NCI-H187 (cell line): ENCODE results near the gene PIP5K1B.

ENCODE experiments used
- DNase-seq, 2 experiments: peaks; one replicate each; lab custom pipeline; 2025; lab: John Stamatoyannopoulos, UW

The PIP5K1B gene

GRCh38 chr9:68740561-68740960 is 35.5 kb downstream of the PIP5K1B start:
- DNase-seq: no peak

- DNase-seq: no peak
These were observed 36.2 kb downstream of the PIP5K1B start for GRCh38 chr9:68741234-68741633.

GRCh38 chr9:68741704-68742332 is 36.8 kb downstream of the PIP5K1B start:
- no peak for DNase-seq

GRCh38 chr9:68742333-68742730 is 37.3 kb downstream of the PIP5K1B start:
- DNase-seq: no peak

GRCh38 chr9:68744426-68744825 is 39.4 kb downstream of the PIP5K1B start:
- DNase-seq: no peak

- no peak for DNase-seq
These were observed 41.5 kb downstream of the PIP5K1B start for GRCh38 chr9:68746525-68746924.

GRCh38 chr9:68747043-68747533 is 42.0 kb downstream of the PIP5K1B start:
- DNase-seq: no peak

- no peak for DNase-seq
These were observed 44.1 kb downstream of the PIP5K1B start for GRCh38 chr9:68749135-68749534.

- DNase-seq: no peak
These were observed 44.6 kb downstream of the PIP5K1B start for GRCh38 chr9:68749579-68750159.

- no peak for DNase-seq
These were observed 45.2 kb downstream of the PIP5K1B start for GRCh38 chr9:68750255-68750654.

GRCh38 chr9:68750786-68751185 is 45.7 kb downstream of the PIP5K1B start:
- DNase-seq: no peak

GRCh38 chr9:68751556-68751955 is 46.5 kb downstream of the PIP5K1B start:
- DNase-seq: no peak

- DNase-seq: no peak
These were observed 50.0 kb downstream of the PIP5K1B start for GRCh38 chr9:68755051-68755450.

- no peak for DNase-seq
These were observed 50.7 kb downstream of the PIP5K1B start for GRCh38 chr9:68755752-68756151.

- DNase-seq: no peak
These were observed 55.1 kb downstream of the PIP5K1B start for GRCh38 chr9:68759981-68760673.

- no peak for DNase-seq
These were observed 55.8 kb downstream of the PIP5K1B start for GRCh38 chr9:68760674-68761333.

GRCh38 chr9:68762570-68762969 is 57.5 kb downstream of the PIP5K1B start:
- DNase-seq: peak in 1 of 2 experiments; percentile 21

GRCh38 chr9:68763104-68763503 is 58.1 kb downstream of the PIP5K1B start:
- no peak for DNase-seq

GRCh38 chr9:68768619-68769018 is 63.6 kb downstream of the PIP5K1B start:
- no peak for DNase-seq

GRCh38 chr9:68769852-68770251 is 64.8 kb downstream of the PIP5K1B start:
- no peak for DNase-seq

- DNase-seq: no peak
These were observed 66.3 kb downstream of the PIP5K1B start for GRCh38 chr9:68771376-68771775.

- DNase-seq: no peak
These were observed 70.1 kb downstream of the PIP5K1B start for GRCh38 chr9:68775003-68775730.
